ENCODE results near the gene LTBP1. TPM values are rescaled to one million over a fixed set of nuclear protein-coding genes. Genes with fewer than 3 reads are reported as not detected.
A peak's percentile ranks its signal among the peaks of the same experiment; 100 is the strongest.

LTBP1 gene
- total RNA-seq, 6 experiments from 2014 or later = 260 to 409 (median 335) TPM

- TF ChIP-seq CTCF (IDR thresholded peaks at IDR 0.05) = no peak
- H3K4me3 Mint-ChIP-seq = no peak overlapping the region
- peaks cover 85% of the 10 kb centered on the region for H3K4me1 Mint-ChIP-seq (ENCODE audit: low read depth)
- DNase-seq = no peak
- H3K27me3 Mint-ChIP-seq (ENCODE audit: insufficient read depth) = peaks cover 1% of the 10 kb centered on the region; the same call in 1 of the 2 replicates
- H3K27ac Mint-ChIP-seq = peak overlapping the region; percentile 69
- H3K9me3 Mint-ChIP-seq = no peaks in the 10 kb centered on the region
- H3K36me3 Mint-ChIP-seq (ENCODE audit: low read depth) = peaks cover 71% of the 10 kb centered on the region
Measured at GRCh38 chr2:33208400-33208799, 261.6 kb downstream of the LTBP1 start.

GRCh38 chr2:33209976-33210375 is 263.2 kb downstream of the LTBP1 start:
- Mint-ChIP-seq H3K36me3 (ENCODE audit: low read depth) (peaks cover 72% of the 10 kb centered on the region), H3K27me3 (ENCODE audit: insufficient read depth) (peaks cover 1% of the 10 kb centered on the region; the same call in 1 of the 2 replicates), H3K4me1 (ENCODE audit: low read depth) (peaks cover 97% of the 10 kb centered on the region), H3K4me3 (peak overlapping the region; percentile 73), H3K27ac (peak overlapping the region; percentile 99), H3K9me3 (0 out of 2 replicates have a peak, but pooled peaks cover 3% of the 10 kb centered on the region)
- no peak for TF ChIP-seq CTCF (IDR thresholded peaks at IDR 0.05)
- DNase-seq = peak; percentile 32

- 0 out of 2 replicates have a peak, but pooled peaks cover 3% of the 10 kb centered on the region for H3K9me3 Mint-ChIP-seq
- peaks cover 68% of the 10 kb centered on the region for H3K36me3 Mint-ChIP-seq (ENCODE audit: low read depth)
- H3K27me3 Mint-ChIP-seq (ENCODE audit: insufficient read depth) = no peaks in the 10 kb centered on the region; the same call in none of the 2 replicates
- peaks cover 100% of the 10 kb centered on the region for H3K4me1 Mint-ChIP-seq (ENCODE audit: low read depth)
- peak overlapping the region; percentile 73 for H3K4me3 Mint-ChIP-seq
- peak overlapping the region; percentile 99 for H3K27ac Mint-ChIP-seq
- peak; percentile 93 for DNase-seq
- TF ChIP-seq CTCF (IDR thresholded peaks at IDR 0.05) = no peak
Measured at GRCh38 chr2:33210626-33211025, 263.9 kb downstream of the LTBP1 start.

GRCh38 chr2:33212151-33212550 is 265.4 kb downstream of the LTBP1 start:
- Mint-ChIP-seq H3K9me3 (0 out of 2 replicates have a peak, but pooled peaks cover 3% of the 10 kb centered on the region), H3K36me3 (ENCODE audit: low read depth) (peaks cover 59% of the 10 kb centered on the region), H3K27me3 (ENCODE audit: insufficient read depth) (no peaks in the 10 kb centered on the region; the same call in none of the 2 replicates), H3K4me3 (peak overlapping the region; percentile 65), H3K27ac (peak overlapping the region; percentile 99), H3K4me1 (ENCODE audit: low read depth) (peaks cover 100% of the 10 kb centered on the region)
- DNase-seq = peak; percentile 90
- TF ChIP-seq CTCF (IDR thresholded peaks at IDR 0.05) = no peak

- H3K4me1 Mint-ChIP-seq (ENCODE audit: low read depth) = peaks cover 99% of the 10 kb centered on the region
- H3K4me3 Mint-ChIP-seq = 0 out of 2 replicates have a peak overlapping the region, but pooled peaks have one; percentile 38
- DNase-seq = no peak
- H3K9me3 Mint-ChIP-seq = 0 out of 2 replicates have a peak, but pooled peaks cover 3% of the 10 kb centered on the region
- H3K27me3 Mint-ChIP-seq (ENCODE audit: insufficient read depth) = no peaks in the 10 kb centered on the region; the same call in none of the 2 replicates
- peaks cover 56% of the 10 kb centered on the region for H3K36me3 Mint-ChIP-seq (ENCODE audit: low read depth)
- peak overlapping the region; percentile 99 for H3K27ac Mint-ChIP-seq
- no peak for TF ChIP-seq CTCF (IDR thresholded peaks at IDR 0.05)
Measured at GRCh38 chr2:33213244-33213643, 266.5 kb downstream of the LTBP1 start.

All from HFFc6 (cell line).